Measurements from ENCODE around the gene ZDHHC18. TPM values are rescaled to one million over a fixed set of nuclear protein-coding genes. Genes with fewer than 3 reads are reported as not detected.

ZDHHC18 gene
- total and polyA plus RNA-seq, 2 of the 8 experiments (the other 6 are each of a cell fraction or from before 2014, with no cell fraction given), result 29.7 to 49.8 TPM

- no peak overlapping the region for H2BK5ac ChIP-seq (ENCODE audit: low read depth, low read length)
- no peak overlapping the region for H4K5ac ChIP-seq (ENCODE audit: insufficient read length, low read depth, low read length)
- no peak overlapping the region for H3K14ac ChIP-seq (ENCODE audit: insufficient read length)
- peaks cover 0 to 2% (median 0%) of the 10 kb centered on the region in 4 experiments; a peak in 1 of 7 replicates for H3K4me1 ChIP-seq (replicated peaks in 1 of 4; ENCODE audit: control insufficient read depth in 3 of 4, insufficient read depth in 4 of 4, low read length in 3 of 4)
- H3K56ac ChIP-seq (replicated peaks; ENCODE audit: insufficient read length, low read depth, low read length), result no peak overlapping the region
- CTCF ChIA-PET (ENCODE audit: partially characterized antibody), result interaction anchor here (1.2 to 31.7 kb wide), 8 partner anchors 10 to 90 kb away, joined by 3 to 547 read pairs (median 12); partner anchors contain the start of genes GPN2 and SFN
- no peak overlapping the region for H3K27ac ChIP-seq (ENCODE audit: low read depth, low read length)
- H3K9me3 ChIP-seq (ENCODE audit: insufficient read depth in 2 of 2, low read depth in 1 of 2, low read length in 1 of 2), result no peaks in the 10 kb centered on the region
- H2BK12ac ChIP-seq (ENCODE audit: low read depth, low read length), result no peak overlapping the region
- H4K91ac ChIP-seq (replicated peaks; ENCODE audit: insufficient read length, low read length), result no peak overlapping the region
- no peak overlapping the region for H3K4ac ChIP-seq (replicated peaks; ENCODE audit: insufficient read length, low read depth, low read length)
- H4K20me1 ChIP-seq (replicated peaks in 1 of 2; ENCODE audit: control insufficient read depth in 1 of 2, insufficient read depth in 2 of 2, low read length in 2 of 2), result no peaks in the 10 kb centered on the region
- H3K79me2 ChIP-seq (ENCODE audit: control insufficient read depth in 1 of 2, insufficient read depth in 2 of 2, low read length in 2 of 2), result no peaks in the 10 kb centered on the region
- DNase-seq (ENCODE audit: low read depth in 1 of 2, low spot score in 2 of 2) (no peak), FAIRE-seq (no peak)
- no peaks in the 10 kb centered on the region for H3K27me3 ChIP-seq (replicated peaks in 1 of 4; ENCODE audit: control insufficient read depth in 3 of 4, extremely low read depth in 1 of 4, insufficient read depth in 3 of 4, low read length in 3 of 4)
- POLR2A ChIA-PET (ENCODE audit: partially characterized antibody), result interaction anchor here (3.0 kb wide), 1 partner anchor 22 kb away, joined by 7 read pairs; no protein-coding TSS in a partner anchor
- no peak overlapping the region for H2BK15ac ChIP-seq (ENCODE audit: low read length)
- no peak overlapping the region for H2BK20ac ChIP-seq (ENCODE audit: low read length)
- H3K79me1 ChIP-seq (ENCODE audit: low read depth, low read length), result no peaks in the 10 kb centered on the region; the same call in 1 of the 2 replicates
- 97% methylated on average over 4 of the region's 4 CpGs; no CpG with 5 or more reads in 1 of the 2 experiments for WGBS, 2 experiments (ENCODE audit: extremely low coverage in 1 of 2, insufficient coverage in 1 of 2, insufficient read length in 1 of 2, insufficient replicate concordance in 2 of 2, low coverage in 1 of 2, low lambda C conversion rate in 2 of 2, missing lambda C conversion rate in 1 of 2)
- H4K8ac ChIP-seq (ENCODE audit: extremely low read depth, insufficient read depth, low read length), result no peak overlapping the region
- H3K4me3 ChIP-seq (ENCODE audit: extremely low read depth in 1 of 4, insufficient read depth in 2 of 4, low read depth in 3 of 4, low read length in 4 of 4), result no peak overlapping the region
- no peak overlapping the region for H3K4me2 ChIP-seq (ENCODE audit: insufficient read depth in 1 of 2, low read depth in 2 of 2, low read length in 2 of 2)
- H3K36me3 ChIP-seq (ENCODE audit: control insufficient read depth in 2 of 4, insufficient read depth in 4 of 4, low read length in 3 of 4), result peaks cover 18 to 51% (median 34%) of the 10 kb centered on the region in 4 experiments
- H2AK5ac ChIP-seq (ENCODE audit: low read depth, low read length), result no peak overlapping the region
- H3K23me2 ChIP-seq (ENCODE audit: low read depth, low read length), result no peaks in the 10 kb centered on the region
- no peak overlapping the region for H3K23ac ChIP-seq (ENCODE audit: insufficient read length)
- no peak overlapping the region for H2BK120ac ChIP-seq (replicated peaks; ENCODE audit: low read depth, low read length)
- no peak overlapping the region for H3K9ac ChIP-seq (replicated peaks in 1 of 4; ENCODE audit: extremely low read depth in 1 of 4, low read depth in 3 of 4, low read length in 3 of 4)
- no peak overlapping the region for H3K18ac ChIP-seq (ENCODE audit: extremely low read depth, low read length)
- no peak overlapping the region for H2AFZ ChIP-seq (ENCODE audit: low read length)
- TF ChIP-seq YY1 (IDR thresholded peaks at IDR 0.05; ENCODE audit: low read depth, low read length) (no peak), ATF2 (IDR thresholded peaks at IDR 0.05; ENCODE audit: low read length) (no peak), GABPA (IDR thresholded peaks at IDR 0.05; ENCODE audit: borderline replicate concordance, insufficient read depth, low read length) (no peak), EGR1 (IDR thresholded peaks at IDR 0.05; ENCODE audit: borderline replicate concordance, low read depth, low read length) (no peak), RFX5 (IDR thresholded peaks at IDR 0.05; ENCODE audit: borderline replicate concordance, low read depth, low read length) (no peak), SP2 (IDR thresholded peaks at IDR 0.05; ENCODE audit: low read length) (no peak), ATF3 (IDR thresholded peaks at IDR 0.05; ENCODE audit: insufficient read depth, low read depth, low read length) (no peak), GTF2F1 (IDR thresholded peaks at IDR 0.05; ENCODE audit: borderline replicate concordance, low read depth, low read length) (no peak), RXRA (IDR thresholded peaks at IDR 0.05; ENCODE audit: insufficient read depth, low read depth, low read length) (no peak), JUND (IDR thresholded peaks at IDR 0.05; ENCODE audit: low read length) (no peak)
Measured at GRCh38 chr1:26879793-26880192, 53.3 kb downstream of the ZDHHC18 start.

Data from H1 (cell line).